ENCODE data around the gene STARD3.

DNA sequence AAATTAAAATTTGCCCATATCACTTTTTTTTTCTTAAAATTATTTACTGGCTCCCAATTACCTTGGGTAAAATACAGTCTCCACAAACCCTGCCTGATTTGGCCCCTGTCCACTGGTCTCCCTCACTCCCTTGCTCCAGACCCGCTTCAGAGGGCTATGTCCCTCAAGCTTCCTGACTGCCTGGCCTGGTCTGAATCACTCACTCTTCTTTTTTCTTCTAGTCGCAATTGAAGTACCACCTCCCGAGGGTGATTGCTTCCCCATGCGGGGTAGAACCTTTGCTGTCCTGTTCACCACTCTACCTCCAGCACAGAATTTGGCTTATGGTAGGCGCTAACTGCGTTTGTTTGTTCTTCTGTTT, 51.5 kb downstream of the STARD3 start:
- TF ChIP-seq POLR2A (IDR thresholded peaks at IDR 0.05) = no peak
- TF ChIP-seq, protein P1, sequence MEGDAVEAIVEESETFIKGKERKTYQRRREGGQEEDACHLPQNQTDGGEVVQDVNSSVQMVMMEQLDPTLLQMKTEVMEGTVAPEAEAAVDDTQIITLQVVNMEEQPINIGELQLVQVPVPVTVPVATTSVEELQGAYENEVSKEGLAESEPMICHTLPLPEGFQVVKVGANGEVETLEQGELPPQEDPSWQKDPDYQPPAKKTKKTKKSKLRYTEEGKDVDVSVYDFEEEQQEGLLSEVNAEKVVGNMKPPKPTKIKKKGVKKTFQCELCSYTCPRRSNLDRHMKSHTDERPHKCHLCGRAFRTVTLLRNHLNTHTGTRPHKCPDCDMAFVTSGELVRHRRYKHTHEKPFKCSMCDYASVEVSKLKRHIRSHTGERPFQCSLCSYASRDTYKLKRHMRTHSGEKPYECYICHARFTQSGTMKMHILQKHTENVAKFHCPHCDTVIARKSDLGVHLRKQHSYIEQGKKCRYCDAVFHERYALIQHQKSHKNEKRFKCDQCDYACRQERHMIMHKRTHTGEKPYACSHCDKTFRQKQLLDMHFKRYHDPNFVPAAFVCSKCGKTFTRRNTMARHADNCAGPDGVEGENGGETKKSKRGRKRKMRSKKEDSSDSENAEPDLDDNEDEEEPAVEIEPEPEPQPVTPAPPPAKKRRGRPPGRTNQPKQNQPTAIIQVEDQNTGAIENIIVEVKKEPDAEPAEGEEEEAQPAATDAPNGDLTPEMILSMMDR (IDR thresholded peaks at IDR 0.05) = no peak
- no peak for TF ChIP-seq POLR2AphosphoS5 (IDR thresholded peaks at IDR 0.05)

All from upper lobe of left lung (tissue), 4 donors.